ENCODE results near the gene SMIM36. TPM values are rescaled to one million over a fixed set of nuclear protein-coding genes. Genes with fewer than 3 reads are reported as not detected.
"Not testable (repeated sequence)": the region's sequence is repeated elsewhere in the genome, so short reads cannot be mapped to it uniquely, and the experiment has no call there.

The SMIM36 gene
- total RNA-seq, 1 donor from 2014 or later = not detected

- Histone ChIP-seq H3K27me3 (ENCODE audit: control insufficient read depth, insufficient read depth, low read length) (no peaks in the 10 kb centered on the region), H3K36me3 (ENCODE audit: control insufficient read depth, insufficient read depth, low read length) (no peaks in the 10 kb centered on the region), H3K4me3 (ENCODE audit: low read depth, low read length) (no peak overlapping the region)
- no peak for FAIRE-seq
- peak; percentile 96 for DNase-seq (ENCODE audit: low read depth)
- no peak for TF ChIP-seq CTCF (IDR thresholded peaks at IDR 0.05; ENCODE audit: insufficient read depth, low read length, severe bottlenecking)
Observed at GRCh38 chr17:55433629-55434422, 77.4 kb downstream of the SMIM36 start.

GRCh38 chr17:55433029-55433628 lies 78.1 kb downstream of the SMIM36 start:
- no peak overlapping the region for H3K4me3 ChIP-seq (ENCODE audit: low read depth, low read length)
- no peak for FAIRE-seq
- peak; percentile 99 for DNase-seq (ENCODE audit: low read depth)
- no peaks in the 10 kb centered on the region for H3K27me3 ChIP-seq (ENCODE audit: control insufficient read depth, insufficient read depth, low read length)
- H3K36me3 ChIP-seq (ENCODE audit: control insufficient read depth, insufficient read depth, low read length) = no peaks in the 10 kb centered on the region
- TF ChIP-seq CTCF (IDR thresholded peaks at IDR 0.05; ENCODE audit: insufficient read depth, low read length, severe bottlenecking) = no peak

- no peaks in the 10 kb centered on the region for H3K36me3 ChIP-seq (ENCODE audit: control insufficient read depth, insufficient read depth, low read length)
- FAIRE-seq (no peak), DNase-seq (ENCODE audit: low read depth) (peak; percentile 43)
- TF ChIP-seq CTCF (IDR thresholded peaks at IDR 0.05; ENCODE audit: insufficient read depth, low read length, severe bottlenecking) = no peak
- H3K27me3 ChIP-seq (ENCODE audit: control insufficient read depth, insufficient read depth, low read length) = no peaks in the 10 kb centered on the region
- no peak overlapping the region for H3K4me3 ChIP-seq (ENCODE audit: low read depth, low read length)
Observed at GRCh38 chr17:55432358-55433028, 78.8 kb downstream of the SMIM36 start.

GRCh38 chr17:55431914-55432313 lies 79.3 kb downstream of the SMIM36 start:
- H3K27me3 ChIP-seq (ENCODE audit: control insufficient read depth, insufficient read depth, low read length); FAIRE-seq; H3K36me3 ChIP-seq (ENCODE audit: control insufficient read depth, insufficient read depth, low read length); H3K4me3 ChIP-seq (ENCODE audit: low read depth, low read length); DNase-seq (ENCODE audit: low read depth): not testable (repeated sequence)

- TF ChIP-seq CTCF (IDR thresholded peaks at IDR 0.05; ENCODE audit: insufficient read depth, low read length, severe bottlenecking) = no peak
- Histone ChIP-seq H3K4me3 (ENCODE audit: low read depth, low read length) (no peak overlapping the region), H3K27me3 (ENCODE audit: control insufficient read depth, insufficient read depth, low read length) (no peaks in the 10 kb centered on the region), H3K36me3 (ENCODE audit: control insufficient read depth, insufficient read depth, low read length) (no peaks in the 10 kb centered on the region)
- peak; percentile 63 for DNase-seq (ENCODE audit: low read depth)
- FAIRE-seq = no peak
Observed at GRCh38 chr17:55430541-55431288, 80.5 kb downstream of the SMIM36 start.

- FAIRE-seq = no peak
- H3K36me3 ChIP-seq (ENCODE audit: control insufficient read depth, insufficient read depth, low read length) = no peaks in the 10 kb centered on the region
- peaks cover 5% of the 10 kb centered on the region for H3K27me3 ChIP-seq (ENCODE audit: control insufficient read depth, insufficient read depth, low read length)
- no peak overlapping the region for H3K4me3 ChIP-seq (ENCODE audit: low read depth, low read length)
- no peak for DNase-seq (ENCODE audit: low read depth)
- TF ChIP-seq CTCF (IDR thresholded peaks at IDR 0.05; ENCODE audit: insufficient read depth, low read length, severe bottlenecking) = no peak
Observed at GRCh38 chr17:55427587-55427882, 83.7 kb downstream of the SMIM36 start.

Measured in bronchial epithelial cell (primary cell).